ENCODE data around the gene FOXL3. TPM values are rescaled to one million over a fixed set of nuclear protein-coding genes. Genes with fewer than 3 reads are reported as not detected.
A peak's percentile ranks its signal among the peaks of the same experiment; 100 is the strongest.

The FOXL3 gene
- polyA plus RNA-seq, 3 donors = not detected

DNA sequence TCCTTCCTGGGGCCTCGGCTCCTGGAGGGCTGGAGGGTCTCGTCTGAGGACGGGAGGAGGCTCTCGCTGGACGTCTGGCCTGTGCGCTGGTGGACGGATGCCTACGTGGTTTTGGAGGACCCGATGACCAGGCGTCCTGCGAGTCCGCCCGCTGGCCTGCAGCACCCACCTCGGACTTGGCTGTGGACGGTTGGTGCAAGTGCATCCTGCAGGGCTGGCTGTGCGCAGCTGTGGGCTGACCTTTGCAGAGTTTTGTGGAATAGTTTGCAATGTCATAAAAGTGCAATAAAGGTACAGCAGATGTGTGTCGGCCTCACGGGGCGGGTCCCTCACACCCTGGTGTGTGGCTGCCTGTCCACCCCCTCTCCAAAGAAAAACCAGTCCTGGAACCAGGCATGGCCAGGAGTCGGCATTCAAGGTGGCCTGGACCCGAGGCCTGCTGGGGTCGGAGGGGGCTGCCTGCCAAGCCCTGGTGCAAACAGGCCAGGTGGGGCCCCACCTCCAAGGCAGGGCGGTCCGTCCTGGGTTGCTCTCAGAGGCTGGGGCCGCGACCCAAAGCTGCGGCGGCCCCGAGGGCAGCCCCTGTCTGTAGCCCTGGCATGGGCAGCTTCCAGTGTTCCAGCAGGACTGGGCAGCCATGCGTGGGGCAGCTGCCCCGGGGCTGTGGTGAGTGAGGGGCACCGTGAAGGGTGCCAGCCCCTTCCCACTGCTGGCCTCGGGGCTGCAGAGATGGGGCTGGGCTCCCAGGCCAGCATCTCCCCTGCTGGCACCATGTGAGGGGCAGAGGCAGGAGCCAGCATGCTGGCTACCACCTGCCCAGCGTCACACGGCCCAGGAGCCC lies 29.3 kb upstream of the FOXL3 start:
- no peaks in the 10 kb centered on the region for H3K27me3 ChIP-seq (ENCODE audit: control insufficient read depth in 2 of 2, insufficient read depth in 2 of 2, low read length in 2 of 2)
- no peak overlapping the region for H3K4me3 ChIP-seq (replicated peaks in 1 of 3; ENCODE audit: low read depth in 2 of 3, low read length in 3 of 3)
- no peak overlapping the region for H3K9ac ChIP-seq (ENCODE audit: insufficient read depth, low read length, poor library complexity, severe bottlenecking)
- peaks cover 55 to 82% (median 71%) of the 10 kb centered on the region in 7 donors for H3K9me3 Mint-ChIP-seq
- TF ChIP-seq CTCF (IDR thresholded peaks at IDR 0.05) = no peak
- intact Hi-C loops (cut with micrococcal nuclease) = no loop called here
- no peaks in the 10 kb centered on the region for H3K79me2 ChIP-seq (ENCODE audit: insufficient read depth, low read length)
- H3K4me1 Mint-ChIP-seq = peaks cover 5% of the 10 kb centered on the region
- peaks cover 0 to 8% (median 4%) of the 10 kb centered on the region in 3 donors for H3K27me3 Mint-ChIP-seq (ENCODE audit: low read depth in 3 of 3)
- H3K4me2 ChIP-seq (replicated peaks; ENCODE audit: extremely low read depth, low read length, poor library complexity, severe bottlenecking) = no peak overlapping the region
- peaks cover 33 to 60% of the 10 kb centered on the region in 2 donors for H3K36me3 Mint-ChIP-seq
- no peak overlapping the region for H3K27ac Mint-ChIP-seq
- DNase-seq = no peak
- H3K4me1 ChIP-seq (ENCODE audit: control insufficient read depth in 1 of 2, insufficient read depth in 2 of 2, low read length in 2 of 2) = peaks cover 11 to 15% of the 10 kb centered on the region in 2 donors
- H2AFZ ChIP-seq (ENCODE audit: insufficient read depth, low read depth, low read length, poor library complexity, severe bottlenecking) = no peak overlapping the region
- H3K27ac ChIP-seq (ENCODE audit: low read depth in 1 of 2, low read length in 2 of 2) = no peak overlapping the region
- H3K36me3 ChIP-seq (replicated peaks in 1 of 2; ENCODE audit: control insufficient read depth in 1 of 2, insufficient read depth in 2 of 2, low read length in 2 of 2) = peaks cover 36 to 58% of the 10 kb centered on the region in 2 donors
- peaks cover 74 to 92% of the 10 kb centered on the region in 2 donors for H3K9me3 ChIP-seq (replicated peaks in 1 of 2; ENCODE audit: control insufficient read depth in 1 of 2, insufficient read depth in 1 of 2, low read length in 2 of 2)
- H3K4me3 Mint-ChIP-seq = no peak overlapping the region
- H4K20me1 ChIP-seq (ENCODE audit: insufficient read depth, low read length) = no peaks in the 10 kb centered on the region
- 98% methylated on average over 30 of the region's 35 CpGs for WGBS (ENCODE audit: insufficient coverage)

DNA sequence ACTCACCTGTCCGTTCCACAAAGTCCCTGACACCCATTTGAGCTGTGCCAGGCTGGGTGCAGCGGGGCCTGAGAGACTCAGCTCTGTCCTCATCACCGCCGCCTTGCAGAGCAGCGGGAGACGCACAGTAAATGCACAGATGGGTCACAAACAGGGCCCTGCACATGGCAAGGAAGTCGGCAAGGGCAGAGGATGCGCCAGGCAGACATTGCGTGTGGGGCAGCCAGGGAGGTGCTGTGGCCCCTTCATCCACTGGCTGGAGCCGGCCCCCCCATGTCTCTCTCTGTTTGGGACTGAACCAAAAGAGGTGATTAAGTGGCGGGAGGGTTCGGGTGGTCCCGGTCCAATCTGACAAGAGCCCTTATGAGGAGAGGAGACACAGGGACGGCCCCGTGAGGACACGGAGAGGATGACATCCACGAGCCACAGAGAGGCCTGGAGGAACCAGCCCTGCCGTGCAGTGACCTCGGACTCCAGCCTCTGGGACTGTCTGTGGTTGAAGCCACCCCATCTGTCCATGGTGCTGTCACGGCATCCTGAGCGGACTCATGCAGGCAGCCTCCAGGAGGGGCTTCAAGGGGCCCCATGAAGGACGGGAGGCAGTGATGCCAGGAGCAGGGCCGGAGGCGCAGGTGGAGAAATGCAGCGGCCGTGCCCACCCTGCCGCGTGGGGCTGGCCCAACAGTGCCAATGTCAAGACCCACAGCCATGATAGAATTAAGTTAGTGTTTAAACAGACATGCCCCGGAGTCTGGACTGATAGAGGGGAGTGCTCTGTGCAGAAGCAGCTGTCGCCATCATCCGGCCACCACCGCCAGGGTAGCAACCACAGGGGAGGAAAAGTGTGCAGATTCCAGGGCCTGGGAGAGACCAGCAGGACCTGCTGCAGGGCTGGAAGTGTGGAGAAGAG lies 28.4 kb upstream of the FOXL3 start:
- peak overlapping the region in 3 of 7 donors; percentile 25 to 61 (median 35) for H3K27ac Mint-ChIP-seq
- no peak overlapping the region for H2AFZ ChIP-seq (ENCODE audit: insufficient read depth, low read depth, low read length, poor library complexity, severe bottlenecking)
- peak overlapping the region in 1 of 3 experiments; percentile 0 for H3K4me3 ChIP-seq (replicated peaks in 1 of 3; ENCODE audit: low read depth in 2 of 3, low read length in 3 of 3)
- H3K9me3 ChIP-seq (replicated peaks in 1 of 2; ENCODE audit: control insufficient read depth in 1 of 2, insufficient read depth in 1 of 2, low read length in 2 of 2) = peaks cover 67 to 82% of the 10 kb centered on the region in 2 donors
- no peak overlapping the region for H3K4me2 ChIP-seq (replicated peaks; ENCODE audit: extremely low read depth, low read length, poor library complexity, severe bottlenecking)
- TF ChIP-seq CTCF (IDR thresholded peaks at IDR 0.05) = no peak
- H3K27me3 Mint-ChIP-seq (ENCODE audit: low read depth in 3 of 3) = peaks cover 0 to 10% (median 4%) of the 10 kb centered on the region in 3 donors
- H3K79me2 ChIP-seq (ENCODE audit: insufficient read depth, low read length) = no peaks in the 10 kb centered on the region
- H3K4me1 ChIP-seq (ENCODE audit: control insufficient read depth in 1 of 2, insufficient read depth in 2 of 2, low read length in 2 of 2) = peaks cover 11 to 15% of the 10 kb centered on the region in 2 donors
- peaks cover 5% of the 10 kb centered on the region for H3K4me1 Mint-ChIP-seq
- H3K36me3 Mint-ChIP-seq = peaks cover 29 to 51% of the 10 kb centered on the region in 2 donors
- 98% methylated on average over 32 of the region's 32 CpGs for WGBS (ENCODE audit: insufficient coverage)
- intact Hi-C loops (cut with micrococcal nuclease) = no loop called here
- H3K9ac ChIP-seq (ENCODE audit: insufficient read depth, low read length, poor library complexity, severe bottlenecking) = no peak overlapping the region
- DNase-seq = no peak
- no peaks in the 10 kb centered on the region for H3K27me3 ChIP-seq (ENCODE audit: control insufficient read depth in 2 of 2, insufficient read depth in 2 of 2, low read length in 2 of 2)
- H3K4me3 Mint-ChIP-seq = no peak overlapping the region
- no peak overlapping the region for H3K27ac ChIP-seq (ENCODE audit: low read depth in 1 of 2, low read length in 2 of 2)
- H3K9me3 Mint-ChIP-seq = peaks cover 54 to 75% (median 65%) of the 10 kb centered on the region in 7 donors
- no peaks in the 10 kb centered on the region for H4K20me1 ChIP-seq (ENCODE audit: insufficient read depth, low read length)
- H3K36me3 ChIP-seq (replicated peaks in 1 of 2; ENCODE audit: control insufficient read depth in 1 of 2, insufficient read depth in 2 of 2, low read length in 2 of 2) = peaks cover 30 to 48% of the 10 kb centered on the region in 2 donors
